ENCODE results near the gene PMP22. TPM values are rescaled to one million over a fixed set of nuclear protein-coding genes. Genes with fewer than 3 reads are reported as not detected.

PMP22 gene
- total and polyA plus RNA-seq, 2 donors (not counting 3 experiments of a cell fraction or from before 2014, with no cell fraction given), result 67.2 to 103 TPM

- H3K4me2 ChIP-seq (ENCODE audit: insufficient read depth, low read length), result no peak overlapping the region
- H2AFZ ChIP-seq (ENCODE audit: low read depth, low read length), result no peak overlapping the region
- no TSS peak for BruUV-seq (replicated peaks)
- no peaks in the 10 kb centered on the region for H3K9me1 ChIP-seq (replicated peaks; ENCODE audit: control insufficient read depth, extremely low read depth, insufficient read depth, low read length)
- H3K36me3 ChIP-seq (ENCODE audit: control insufficient read depth in 2 of 2, extremely low read depth in 1 of 2, insufficient read depth in 2 of 2, low read length in 2 of 2), result no peaks in the 10 kb centered on the region
- ChIA-PET POLR2A (no interaction called here), CTCF (interaction anchor here (2.0 kb wide), 1 partner anchor 199 kb away, joined by 7 read pairs; no protein-coding TSS in a partner anchor)
- H3K4me1 ChIP-seq (ENCODE audit: control insufficient read depth, extremely low read depth, insufficient read depth, low read length), result no peaks in the 10 kb centered on the region
- no peak overlapping the region for H3K9ac ChIP-seq (replicated peaks; ENCODE audit: extremely low read depth, insufficient read depth, low read length)
- H3K4me3 ChIP-seq (replicated peaks in 1 of 3; ENCODE audit: insufficient read depth in 1 of 3, low read depth in 1 of 3, low read length in 3 of 3), result no peak overlapping the region
- H3K9me3 ChIP-seq (replicated peaks; ENCODE audit: control insufficient read depth, insufficient read depth, low read length), result no peaks in the 10 kb centered on the region
- H3K27ac ChIP-seq (ENCODE audit: insufficient read depth, low read depth, low read length), result no peak overlapping the region
- H3K27me3 ChIP-seq (ENCODE audit: control insufficient read depth in 2 of 2, insufficient read depth in 2 of 2, low read length in 2 of 2), result peaks cover 0 to 1% of the 10 kb centered on the region in 2 experiments
- dilution Hi-C loops (cut with MboI; ENCODE audit: extremely low pct_ligation_motif_present, low sequenced_read_pairs) (no loop called here), intact Hi-C loops (cut with micrococcal nuclease) (no loop called here)
- DNase-seq (ENCODE audit: low read depth, low spot score), result no peak
- H3K79me2 ChIP-seq (ENCODE audit: control insufficient read depth, insufficient read depth, low read length), result no peaks in the 10 kb centered on the region
- TF ChIP-seq GATA2 (IDR thresholded peaks at IDR 0.05; ENCODE audit: insufficient read depth, insufficient read length, low read depth, low read length), result no peak
- TF ChIP-seq POLR2A (IDR thresholded peaks at IDR 0.05; ENCODE audit: low read depth, low read length), result no peak
- TF ChIP-seq CTCF (IDR thresholded peaks at IDR 0.05; ENCODE audit: extremely low read depth in 1 of 2, insufficient read depth in 1 of 2, low read depth in 1 of 2, low read length in 2 of 2), result no peak
- no peak for TF ChIP-seq JUN (IDR thresholded peaks at IDR 0.05; ENCODE audit: borderline replicate concordance, insufficient read depth, insufficient read length, low read depth)
- no peak for TF ChIP-seq POLR2AphosphoS5 (IDR thresholded peaks at IDR 0.05; ENCODE audit: insufficient read depth, low read depth, low read length)
- no peak for TF ChIP-seq MAX (IDR thresholded peaks at IDR 0.05; ENCODE audit: insufficient read depth, insufficient read length)
- no peak for TF ChIP-seq EZH2 (IDR thresholded peaks at IDR 0.05; ENCODE audit: borderline replicate concordance, low read depth, low read length, severe bottlenecking)
- no peak for TF ChIP-seq MYC (IDR thresholded peaks at IDR 0.05; ENCODE audit: low read depth, low read length)
- TF ChIP-seq FOS (IDR thresholded peaks at IDR 0.05; ENCODE audit: borderline replicate concordance, insufficient read depth, low read length), result no peak
- no peaks in the 10 kb centered on the region for H4K20me1 ChIP-seq (replicated peaks; ENCODE audit: control insufficient read depth, extremely low read depth, insufficient read depth, low read length)
- no peak for FAIRE-seq
These were observed 38.7 kb upstream of the PMP22 start for GRCh38 chr17:15303851-15304250.
